ENCODE data around the gene SEC22C. TPM values are rescaled to one million over a fixed set of nuclear protein-coding genes. Genes with fewer than 3 reads are reported as not detected.

Gene SEC22C
- total and polyA plus RNA-seq, 2 of the 4 experiments (the other 2 are of a cell fraction), result 24.0 to 43.9 TPM

GRCh38 chr3:42504334-42505127, 77.2 kb downstream of the SEC22C start (continued):
- no peak for TF ChIP-seq SMC3 (IDR thresholded peaks at IDR 0.05; ENCODE audit: low read depth, low read length)

GRCh38 chr3:42503957-42504333, 77.8 kb downstream of the SEC22C start:
- no peak overlapping the region for H2BK5ac ChIP-seq (ENCODE audit: low read depth, low read length, poor library complexity, severe bottlenecking)
- TF ChIP-seq, protein P1, sequence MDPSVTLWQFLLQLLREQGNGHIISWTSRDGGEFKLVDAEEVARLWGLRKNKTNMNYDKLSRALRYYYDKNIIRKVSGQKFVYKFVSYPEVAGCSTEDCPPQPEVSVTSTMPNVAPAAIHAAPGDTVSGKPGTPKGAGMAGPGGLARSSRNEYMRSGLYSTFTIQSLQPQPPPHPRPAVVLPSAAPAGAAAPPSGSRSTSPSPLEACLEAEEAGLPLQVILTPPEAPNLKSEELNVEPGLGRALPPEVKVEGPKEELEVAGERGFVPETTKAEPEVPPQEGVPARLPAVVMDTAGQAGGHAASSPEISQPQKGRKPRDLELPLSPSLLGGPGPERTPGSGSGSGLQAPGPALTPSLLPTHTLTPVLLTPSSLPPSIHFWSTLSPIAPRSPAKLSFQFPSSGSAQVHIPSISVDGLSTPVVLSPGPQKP (IDR thresholded peaks at IDR 0.05; ENCODE audit: borderline replicate concordance, low read depth, low read length), result no peak
- no peak for TF ChIP-seq SMC3 (IDR thresholded peaks at IDR 0.05; ENCODE audit: low read depth, low read length)
- no peak for TF ChIP-seq RFX5 (IDR thresholded peaks at IDR 0.05; ENCODE audit: low read depth, low read length)
- no peak for TF ChIP-seq MAZ (IDR thresholded peaks at IDR 0.05; ENCODE audit: borderline replicate concordance, low read depth, low read length)
- no peak for TF ChIP-seq BHLHE40 (IDR thresholded peaks at IDR 0.05; ENCODE audit: low read depth, low read length)
- TF ChIP-seq POLR2A (IDR thresholded peaks at IDR 0.05; ENCODE audit: low read depth, low read length), result no peak
- no peak for TF ChIP-seq NFE2L2 (IDR thresholded peaks at IDR 0.05; ENCODE audit: low read depth, low read length)
- no peak for TF ChIP-seq CHD1 (IDR thresholded peaks at IDR 0.05; ENCODE audit: low read depth, low read length)
- TF ChIP-seq, protein P2, sequence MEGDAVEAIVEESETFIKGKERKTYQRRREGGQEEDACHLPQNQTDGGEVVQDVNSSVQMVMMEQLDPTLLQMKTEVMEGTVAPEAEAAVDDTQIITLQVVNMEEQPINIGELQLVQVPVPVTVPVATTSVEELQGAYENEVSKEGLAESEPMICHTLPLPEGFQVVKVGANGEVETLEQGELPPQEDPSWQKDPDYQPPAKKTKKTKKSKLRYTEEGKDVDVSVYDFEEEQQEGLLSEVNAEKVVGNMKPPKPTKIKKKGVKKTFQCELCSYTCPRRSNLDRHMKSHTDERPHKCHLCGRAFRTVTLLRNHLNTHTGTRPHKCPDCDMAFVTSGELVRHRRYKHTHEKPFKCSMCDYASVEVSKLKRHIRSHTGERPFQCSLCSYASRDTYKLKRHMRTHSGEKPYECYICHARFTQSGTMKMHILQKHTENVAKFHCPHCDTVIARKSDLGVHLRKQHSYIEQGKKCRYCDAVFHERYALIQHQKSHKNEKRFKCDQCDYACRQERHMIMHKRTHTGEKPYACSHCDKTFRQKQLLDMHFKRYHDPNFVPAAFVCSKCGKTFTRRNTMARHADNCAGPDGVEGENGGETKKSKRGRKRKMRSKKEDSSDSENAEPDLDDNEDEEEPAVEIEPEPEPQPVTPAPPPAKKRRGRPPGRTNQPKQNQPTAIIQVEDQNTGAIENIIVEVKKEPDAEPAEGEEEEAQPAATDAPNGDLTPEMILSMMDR (conservative IDR thresholded peaks at IDR 0.05; ENCODE audit: low read depth, low read length), result no peak
- TF ChIP-seq CEBPB (IDR thresholded peaks at IDR 0.05; ENCODE audit: low read depth, low read length), result no peak
- TF ChIP-seq RAD21 (IDR thresholded peaks at IDR 0.05; ENCODE audit: low read length), result no peak
- no peak for TF ChIP-seq USF2 (IDR thresholded peaks at IDR 0.05; ENCODE audit: low read depth, low read length)
- no peak overlapping the region for H4K5ac ChIP-seq (ENCODE audit: low read depth, low read length)
- intact Hi-C loops (cut with micrococcal nuclease), result no loop called here
- ChIA-PET POLR2A (ENCODE audit: unreplicated experiment) (interaction anchor here (0.6 kb wide), 1 partner anchor 10 kb away, joined by 7 read pairs; no protein-coding TSS in a partner anchor), CTCF (no interaction called here)
- H2BK15ac ChIP-seq (ENCODE audit: low read depth, low read length), result no peak overlapping the region
- no peak overlapping the region for H2BK20ac ChIP-seq (ENCODE audit: low read depth, low read length)
- H3K23ac ChIP-seq (ENCODE audit: low read depth, low read length), result no peak overlapping the region
- DNase-seq (no peak), ATAC-seq (ENCODE audit: low read depth) (no peak)
- no peak overlapping the region for H3K18ac ChIP-seq (ENCODE audit: low read depth, low read length)
- no peak overlapping the region for H3K9ac ChIP-seq (ENCODE audit: low read depth, low read length)
- H3K56ac ChIP-seq (ENCODE audit: extremely low read depth, insufficient read depth, low read length), result no peak overlapping the region
- no peak overlapping the region for H4K8ac ChIP-seq (ENCODE audit: low read depth in 2 of 2, low read length in 2 of 2)
- H4K91ac ChIP-seq (ENCODE audit: insufficient read depth, low read depth, low read length), result no peak overlapping the region
- H4K20me1 ChIP-seq (ENCODE audit: insufficient read depth, low read length), result no peaks in the 10 kb centered on the region
- dilution Hi-C loops (cut with HindIII; ENCODE audit: low sequenced_read_pairs, unreplicated experiment), result no loop called here
- H3K4me3 ChIP-seq (ENCODE audit: insufficient read depth, low read depth, low read length), result no peak overlapping the region
- no peak overlapping the region for H3K27ac ChIP-seq (ENCODE audit: insufficient read depth, low read length)
- H3K4me2 ChIP-seq (ENCODE audit: low read depth, low read length), result no peak overlapping the region
- peak overlapping the region; percentile 52 for H2AK9ac ChIP-seq (replicated peaks; ENCODE audit: low read depth, low read length, poor library complexity)
- no peaks in the 10 kb centered on the region for H3K4me1 ChIP-seq (ENCODE audit: control insufficient read depth, insufficient read depth, low read length)
- no peaks in the 10 kb centered on the region for H3K9me1 ChIP-seq (ENCODE audit: insufficient read depth, low read length)
- in situ Hi-C loops (cut with MboI; ENCODE audit: low sequenced_read_pairs), result no loop called here
- no peak overlapping the region for H2BK120ac ChIP-seq (ENCODE audit: low read depth, low read length)
- 83% methylated on average over 2 of the region's 4 CpGs; no CpG with 5 or more reads in 1 of the 2 experiments for WGBS, 2 experiments (ENCODE audit: extremely low coverage in 2 of 2, insufficient read length in 1 of 2)
- H3K14ac ChIP-seq (replicated peaks; ENCODE audit: low read depth, low read length), result no peak overlapping the region
- H2AK5ac ChIP-seq (ENCODE audit: low read depth, low read length), result no peak overlapping the region
- H3K27me3 ChIP-seq (ENCODE audit: control insufficient read depth, insufficient read depth, low read length), result peaks cover 61% of the 10 kb centered on the region
- H2AFZ ChIP-seq (replicated peaks; ENCODE audit: low read length, poor library complexity), result no peak overlapping the region
- no peaks in the 10 kb centered on the region for H3K9me3 ChIP-seq (ENCODE audit: control insufficient read depth, insufficient read depth, low read length)
- no peak overlapping the region for H3K4ac ChIP-seq (ENCODE audit: low read depth, low read length)
- H3K36me3 ChIP-seq (ENCODE audit: control insufficient read depth, insufficient read depth, low read length), result no peaks in the 10 kb centered on the region
- BruUV-seq (replicated peaks), result no TSS peak
- no peaks in the 10 kb centered on the region for H3K79me1 ChIP-seq (ENCODE audit: low read depth in 1 of 2, low read length in 2 of 2)

All from IMR-90 (cell line).